Nephron (organoid): Measurements from ENCODE around the gene BACH2.

ENCODE experiments used
- H3K27ac Mint-ChIP-seq, 3 experiments: 2 replicates each; pipeline ENCODE4 v1.8.0; 2020; ENCODE audit warnings: mixed read lengths in 3 of 3, mild to moderate bottlenecking in 2 of 3, moderate library complexity in 1 of 3
- H3K27me3 Mint-ChIP-seq: 2 replicates; pipeline ENCODE4 v1.8.0; 2021; ENCODE audit warnings: low read depth, mild to moderate bottlenecking, moderate library complexity, mixed read lengths
- H3K36me3 Mint-ChIP-seq: 2 replicates; pipeline ENCODE4 v1.8.0; 2020; ENCODE audit warnings: low read depth, mixed read lengths
- H3K4me1 Mint-ChIP-seq: 2 replicates; pipeline ENCODE4 v1.8.0; 2020; ENCODE audit warnings: mixed read lengths
- H3K4me3 Mint-ChIP-seq, 3 experiments: 2 replicates each; pipeline ENCODE4 v1.8.0; 2020; ENCODE audit warnings: mild to moderate bottlenecking in 3 of 3, mixed read lengths in 3 of 3, moderate library complexity in 2 of 3
- H3K9me3 Mint-ChIP-seq: 2 replicates; pipeline ENCODE4 v1.8.0; 2020; ENCODE audit warnings: mixed read lengths
- CTCF ChIP-seq, 3 experiments: fragments of 200-600 bp; sonication (generic); IDR thresholded peaks; one replicate each; pipeline ENCODE4 v1.5.0; 2021; ENCODE audit warnings: antibody characterized with exemption in 3 of 3; ENCODE audit not compliant: unreplicated experiment in 3 of 3

BACH2 gene

GRCh38 chr6:90269334-90269733 is 27.3 kb downstream of the BACH2 start:
- H3K4me1 Mint-ChIP-seq, result peaks cover 8% of the 10 kb centered on the region
- peaks cover 24% of the 10 kb centered on the region for H3K9me3 Mint-ChIP-seq
- H3K27me3 Mint-ChIP-seq, result no peaks in the 10 kb centered on the region
- no peak overlapping the region for H3K4me3 Mint-ChIP-seq
- no peak for TF ChIP-seq CTCF (IDR thresholded peaks at IDR 0.05; ENCODE audit: unreplicated experiment in 3 of 3)
- no peak overlapping the region for H3K27ac Mint-ChIP-seq
- peaks cover 37% of the 10 kb centered on the region for H3K36me3 Mint-ChIP-seq

GRCh38 chr6:90268178-90268577 is 28.5 kb downstream of the BACH2 start:
- H3K9me3 Mint-ChIP-seq, result peaks cover 21% of the 10 kb centered on the region
- no peak for TF ChIP-seq CTCF (IDR thresholded peaks at IDR 0.05; ENCODE audit: unreplicated experiment in 3 of 3)
- no peak overlapping the region for H3K27ac Mint-ChIP-seq
- H3K4me3 Mint-ChIP-seq, result no peak overlapping the region
- peaks cover 5% of the 10 kb centered on the region for H3K4me1 Mint-ChIP-seq
- H3K27me3 Mint-ChIP-seq, result no peaks in the 10 kb centered on the region
- H3K36me3 Mint-ChIP-seq, result peaks cover 33% of the 10 kb centered on the region

- Mint-ChIP-seq H3K9me3 (peaks cover 16% of the 10 kb centered on the region), H3K4me3 (no peak overlapping the region), H3K27ac (no peak overlapping the region), H3K27me3 (no peaks in the 10 kb centered on the region), H3K4me1 (peaks cover 5% of the 10 kb centered on the region), H3K36me3 (peaks cover 25% of the 10 kb centered on the region)
- TF ChIP-seq CTCF (IDR thresholded peaks at IDR 0.05; ENCODE audit: unreplicated experiment in 3 of 3), result no peak
These were observed 29.6 kb downstream of the BACH2 start for GRCh38 chr6:90266905-90267621.

GRCh38 chr6:90264561-90264960 is 32.1 kb downstream of the BACH2 start:
- no peaks in the 10 kb centered on the region for H3K9me3 Mint-ChIP-seq
- no peak overlapping the region for H3K27ac Mint-ChIP-seq
- TF ChIP-seq CTCF (IDR thresholded peaks at IDR 0.05; ENCODE audit: unreplicated experiment in 3 of 3), result no peak
- peaks cover 5% of the 10 kb centered on the region for H3K4me1 Mint-ChIP-seq
- H3K27me3 Mint-ChIP-seq, result no peaks in the 10 kb centered on the region
- peaks cover 21% of the 10 kb centered on the region for H3K36me3 Mint-ChIP-seq
- H3K4me3 Mint-ChIP-seq, result no peak overlapping the region

- Mint-ChIP-seq H3K27me3 (no peaks in the 10 kb centered on the region), H3K4me3 (no peak overlapping the region), H3K36me3 (peaks cover 20% of the 10 kb centered on the region), H3K4me1 (peaks cover 5% of the 10 kb centered on the region), H3K9me3 (no peaks in the 10 kb centered on the region), H3K27ac (no peak overlapping the region)
- no peak for TF ChIP-seq CTCF (IDR thresholded peaks at IDR 0.05; ENCODE audit: unreplicated experiment in 3 of 3)
These were observed 33.0 kb downstream of the BACH2 start for GRCh38 chr6:90263633-90264032.

GRCh38 chr6:90261801-90262200 is 34.8 kb downstream of the BACH2 start:
- no peaks in the 10 kb centered on the region for H3K27me3 Mint-ChIP-seq
- H3K4me1 Mint-ChIP-seq, result peaks cover 5% of the 10 kb centered on the region
- H3K27ac Mint-ChIP-seq, result no peak overlapping the region
- no peak overlapping the region for H3K4me3 Mint-ChIP-seq
- no peaks in the 10 kb centered on the region for H3K9me3 Mint-ChIP-seq
- no peak for TF ChIP-seq CTCF (IDR thresholded peaks at IDR 0.05; ENCODE audit: unreplicated experiment in 3 of 3)
- peaks cover 23% of the 10 kb centered on the region for H3K36me3 Mint-ChIP-seq
